ENCODE data around the gene PPP1R9B.
A peak's percentile ranks its signal among the peaks of the same experiment; 100 is the strongest.

Gene PPP1R9B

DNA sequence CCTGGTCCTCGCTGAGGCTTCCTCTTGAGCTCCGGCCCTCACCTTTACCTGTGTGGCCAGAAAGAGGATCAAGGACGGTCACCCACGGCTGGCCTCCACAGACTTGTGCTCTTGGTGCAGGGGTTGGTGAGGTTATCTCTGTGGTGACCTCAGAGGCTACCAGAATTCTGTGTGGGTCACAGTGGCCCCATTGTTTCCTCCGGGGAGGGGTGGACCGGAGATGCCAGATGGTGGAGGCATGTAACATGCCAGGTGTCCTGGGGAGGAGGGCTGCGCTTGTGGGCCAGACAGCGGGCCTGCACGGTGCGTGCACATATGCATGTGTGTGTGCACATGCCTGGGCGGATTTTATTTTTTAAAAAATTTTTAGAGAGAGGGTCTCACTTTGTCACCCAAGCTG, 21.7 kb upstream of the PPP1R9B start:
- DNase-seq = no peak

DNA sequence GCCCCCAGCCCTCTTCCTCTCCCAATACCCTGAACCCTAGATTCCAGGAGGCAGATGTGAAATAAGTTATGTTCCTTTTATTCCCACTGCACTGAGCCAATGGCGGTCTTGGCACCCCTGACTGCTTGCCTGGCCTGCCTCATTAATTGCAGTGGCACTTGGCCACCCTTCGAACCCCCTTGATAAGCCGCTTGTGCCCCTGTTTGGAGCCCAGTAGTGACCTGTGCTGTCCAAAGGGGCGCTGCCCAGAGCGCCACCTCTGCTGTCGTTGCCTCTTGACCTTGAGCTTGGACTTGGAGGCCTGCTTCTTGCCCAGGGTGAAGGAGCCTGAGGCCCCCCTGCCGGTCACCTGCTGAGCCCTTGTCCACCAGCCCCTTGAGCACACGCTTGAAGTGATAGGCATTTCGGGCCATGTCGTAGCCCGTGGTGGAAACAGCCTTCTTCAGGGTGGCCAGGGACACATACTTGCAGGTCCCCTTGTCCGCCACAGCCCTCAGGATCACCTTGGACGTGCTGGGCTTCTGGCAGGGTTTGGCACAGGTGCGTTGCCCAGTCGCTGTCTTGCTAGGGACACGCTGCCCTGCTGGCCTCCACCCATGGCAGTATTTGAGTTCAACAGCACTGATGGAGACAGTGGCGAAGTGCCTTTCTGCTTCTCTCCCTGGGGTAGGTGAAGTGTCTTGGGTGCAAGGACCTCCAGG, 21.0 kb upstream of the PPP1R9B start:
- no peak for DNase-seq

DNA sequence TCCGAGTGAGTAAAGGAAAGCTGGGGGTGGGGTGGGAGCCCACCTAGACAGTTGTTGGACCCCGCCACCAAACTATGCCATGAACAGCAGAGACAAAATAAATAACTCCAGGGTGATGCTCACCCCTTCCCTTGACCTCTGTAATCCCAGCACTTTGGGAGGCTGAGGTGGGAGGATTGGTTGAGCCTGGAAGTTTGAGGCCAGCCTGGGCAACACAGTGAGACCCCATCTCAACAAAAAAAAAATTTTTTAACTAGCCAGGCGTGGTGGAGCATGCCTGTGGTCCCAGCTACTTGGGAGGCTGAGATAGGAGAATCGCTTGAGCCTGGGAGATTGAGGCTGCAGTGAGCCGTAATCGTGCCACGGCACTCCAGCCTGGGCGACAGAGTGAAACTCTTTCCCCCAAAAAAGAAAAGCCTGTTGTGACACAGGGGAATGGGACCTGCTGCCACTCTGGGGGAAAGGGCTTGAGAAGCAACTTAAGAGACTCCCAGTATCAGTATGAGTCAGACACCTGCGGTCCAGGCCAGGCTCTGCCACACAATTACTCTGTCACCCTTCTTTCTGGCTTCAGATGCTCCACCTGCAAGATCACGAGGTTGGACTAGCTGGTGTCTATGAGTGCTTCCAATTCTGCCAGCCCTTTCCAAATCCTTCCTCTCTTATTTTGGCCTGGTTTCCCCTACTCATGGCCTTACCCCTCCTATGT, 20.3 kb upstream of the PPP1R9B start:
- no peak for DNase-seq

DNA sequence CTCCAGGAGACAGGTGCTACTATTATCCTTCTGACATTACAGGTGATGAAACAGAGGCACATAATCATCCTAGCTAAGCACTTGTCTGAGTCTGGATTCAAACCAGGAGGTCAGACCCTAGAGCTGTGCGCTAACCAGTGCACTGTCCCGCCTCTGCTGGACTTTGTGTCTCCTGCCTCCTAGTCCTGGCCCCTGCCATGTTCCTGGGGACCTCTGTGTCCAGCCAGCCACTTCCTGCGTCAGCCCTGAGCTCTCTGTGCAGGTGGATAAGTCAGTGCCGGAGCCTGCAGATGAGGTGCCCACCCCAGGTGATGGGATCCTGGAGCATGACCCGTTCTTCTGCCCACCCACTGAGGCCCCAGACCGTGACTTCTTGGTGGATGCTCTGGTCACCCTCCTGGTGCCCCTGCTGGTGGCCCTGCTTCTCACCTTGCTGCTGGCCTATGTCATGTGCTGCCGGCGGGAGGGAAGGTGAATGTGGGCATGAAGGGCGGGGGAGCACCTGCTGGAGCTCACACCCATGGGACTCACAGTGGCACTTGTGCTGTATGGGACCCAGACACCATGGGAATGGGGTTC, 19.5 kb upstream of the PPP1R9B start:
- DNase-seq = no peak

DNA sequence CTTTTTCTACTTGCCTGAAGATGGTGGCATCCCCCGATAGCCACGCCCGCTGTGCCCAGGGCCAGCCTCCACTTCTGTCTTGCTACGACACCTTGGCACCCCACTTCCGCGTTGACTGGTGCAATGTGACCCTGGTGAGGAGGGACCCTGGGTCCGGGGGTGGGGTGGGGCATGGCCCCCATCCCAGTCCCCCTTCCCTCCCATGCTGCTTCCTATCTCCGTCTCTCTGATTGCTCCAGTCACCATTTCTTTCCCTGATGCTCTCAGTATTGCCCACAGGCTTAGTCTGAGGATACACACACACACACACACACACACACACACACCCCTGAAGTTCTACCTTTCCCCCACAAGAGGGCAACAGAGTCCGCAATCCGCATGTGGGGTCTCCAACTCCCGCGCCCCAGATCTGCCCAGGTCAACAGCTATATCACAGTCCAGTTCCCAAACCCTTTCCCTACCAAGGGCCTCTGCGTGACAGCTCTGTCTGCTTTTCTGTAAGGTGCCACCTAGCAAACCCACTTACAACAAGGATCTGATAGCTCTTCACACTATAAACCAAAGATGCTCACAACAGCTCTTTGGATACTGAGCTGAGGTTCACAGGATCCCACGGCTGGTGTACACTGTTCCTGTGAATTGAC, 18.8 kb upstream of the PPP1R9B start:
- peak; percentile 38 for DNase-seq

DNA sequence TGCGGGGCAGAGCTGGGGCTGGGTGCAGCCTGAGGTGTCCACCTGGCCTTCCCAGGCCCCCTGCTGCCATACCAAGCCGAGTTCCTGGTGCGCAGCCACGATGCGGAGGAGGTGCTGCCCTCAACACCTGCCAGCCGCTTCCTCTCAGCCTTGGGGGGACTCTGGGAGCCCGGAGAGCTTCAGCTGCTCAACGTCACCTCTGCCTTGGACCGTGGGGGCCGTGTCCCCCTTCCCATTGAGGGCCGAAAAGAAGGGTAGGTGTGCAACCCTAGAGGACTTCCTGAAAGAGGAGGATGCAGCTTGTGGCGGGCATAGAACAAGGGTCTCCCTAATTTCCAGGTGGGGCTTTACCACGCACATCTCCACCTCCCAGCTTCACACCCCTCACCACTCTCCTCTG, 17.8 kb upstream of the PPP1R9B start:
- DNase-seq = no peak

DNA sequence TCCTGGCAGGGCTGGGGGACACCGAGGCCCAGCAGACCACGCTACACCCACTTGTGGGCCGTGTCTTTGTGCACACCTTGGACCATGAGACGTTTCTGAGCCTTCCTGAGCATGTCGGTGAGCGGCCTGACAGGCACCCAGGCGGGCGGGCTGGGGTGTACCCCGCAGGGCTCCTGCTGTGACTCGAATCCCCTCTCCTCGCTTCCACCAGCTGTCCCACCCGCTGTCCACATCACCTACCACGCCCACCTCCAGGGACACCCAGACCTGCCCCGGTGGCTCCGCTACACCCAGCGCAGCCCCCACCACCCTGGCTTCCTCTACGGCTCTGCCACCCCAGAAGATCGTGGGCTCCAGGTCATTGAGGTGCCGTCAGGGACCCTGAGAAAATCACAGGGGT, 16.9 kb upstream of the PPP1R9B start:
- no peak for DNase-seq

DNA sequence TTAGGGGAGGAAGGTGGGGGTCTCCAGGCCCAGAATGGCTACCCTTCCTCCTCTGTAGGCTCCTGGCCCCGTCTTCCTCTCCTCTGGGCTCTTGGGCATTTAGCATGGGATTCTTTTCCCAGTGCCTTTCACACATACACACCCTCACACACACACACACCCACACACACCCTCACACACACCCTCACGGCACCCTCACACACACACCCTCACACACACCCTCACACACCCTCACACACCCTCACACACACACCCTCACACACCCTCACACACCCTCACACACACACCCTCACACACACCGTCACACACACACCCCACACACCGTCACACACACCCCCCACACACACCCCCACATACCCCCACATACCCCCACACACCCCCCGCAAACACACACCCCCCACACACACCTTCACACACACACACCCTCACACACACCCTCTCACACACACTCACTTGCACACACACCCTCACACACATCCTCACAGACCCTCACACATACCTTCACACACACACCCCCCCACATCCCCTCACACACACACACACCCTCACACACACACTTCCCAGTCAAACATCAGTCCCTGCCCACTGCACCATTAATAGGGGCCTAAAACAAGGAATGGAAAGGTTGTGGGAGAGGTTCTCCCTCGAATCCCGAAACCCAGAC, 16.2 kb upstream of the PPP1R9B start:
- no peak for DNase-seq

DNA sequence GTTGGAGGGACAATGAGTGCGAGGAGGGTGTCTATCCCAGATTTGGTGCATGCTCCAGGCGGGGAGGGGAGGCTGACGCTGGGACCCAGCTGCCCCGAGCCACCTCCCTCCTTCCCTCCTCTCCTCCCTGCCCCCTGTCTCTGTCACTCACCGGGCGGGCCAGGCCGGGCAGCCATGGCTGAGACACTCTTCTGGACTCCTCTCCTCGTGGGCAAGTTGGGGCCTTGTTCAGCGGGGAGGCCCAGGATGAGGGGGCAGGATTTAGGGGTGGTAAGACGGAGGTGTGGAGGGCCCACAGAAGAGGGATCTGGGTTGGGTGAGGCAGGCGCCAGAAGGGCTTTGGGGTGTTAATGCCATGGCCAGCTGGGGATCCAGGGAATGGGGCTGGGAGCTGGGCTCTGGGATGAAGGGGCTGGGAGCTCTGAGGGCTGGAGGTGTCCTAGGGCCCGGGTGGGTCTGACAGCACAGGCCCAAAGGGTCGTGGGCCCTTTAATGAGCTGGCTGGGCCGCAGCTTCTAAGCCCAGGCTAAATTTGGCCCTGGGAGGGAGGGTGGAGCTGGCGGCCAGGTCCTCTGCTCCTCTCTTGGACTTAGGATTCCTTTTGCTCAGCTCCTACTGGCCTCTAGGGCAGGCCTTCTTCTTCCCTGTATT, 15.5 kb upstream of the PPP1R9B start, which contains the start of gene SGCA:
SGCA (plus strand) TSS at position 139 of the 651 bp plus-strand sequence; CDS start at position 175, 36 bp downstream.
- no peak for DNase-seq

DNA sequence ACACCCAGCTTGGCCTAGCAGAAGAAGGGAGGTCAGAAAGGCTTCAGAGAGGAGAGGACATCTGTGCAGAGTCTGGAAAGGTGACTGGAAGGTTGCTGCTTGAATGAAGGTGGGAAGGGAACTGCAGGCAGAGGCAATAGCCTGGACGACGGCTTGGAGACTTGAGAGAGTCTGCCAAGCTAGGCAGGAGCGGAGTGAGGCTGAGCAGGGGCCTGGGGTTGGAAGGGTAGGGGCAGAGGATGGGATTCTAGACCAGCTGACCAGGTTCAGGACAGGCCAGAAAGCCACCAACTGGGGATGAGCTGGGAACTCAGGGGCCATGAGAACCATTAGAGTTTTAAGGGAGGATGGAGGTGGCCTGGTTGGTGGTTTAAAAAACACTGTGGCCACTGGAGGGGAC, 15.0 kb upstream of the PPP1R9B start:
- no peak for DNase-seq

DNA sequence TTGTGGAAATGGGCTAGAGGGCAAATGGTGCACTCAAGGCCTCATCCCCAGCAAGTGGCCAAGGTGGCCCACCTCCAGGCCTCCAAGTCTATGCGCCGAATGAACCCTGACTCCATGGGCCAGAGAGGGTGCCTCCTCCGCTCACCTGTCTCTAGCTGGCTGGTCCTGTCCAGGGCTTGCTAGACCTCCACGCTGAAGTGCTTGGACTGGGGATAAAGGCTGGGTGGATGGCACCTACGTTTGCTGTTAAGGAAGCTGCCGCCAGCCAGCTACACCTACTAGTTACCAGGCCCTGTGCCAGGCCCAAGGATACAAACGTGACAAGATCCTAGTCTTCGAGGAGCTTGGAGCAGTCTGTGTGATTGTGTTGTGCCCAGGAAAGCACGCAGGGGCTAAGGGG, 14.6 kb upstream of the PPP1R9B start:
- DNase-seq = no peak

DNA sequence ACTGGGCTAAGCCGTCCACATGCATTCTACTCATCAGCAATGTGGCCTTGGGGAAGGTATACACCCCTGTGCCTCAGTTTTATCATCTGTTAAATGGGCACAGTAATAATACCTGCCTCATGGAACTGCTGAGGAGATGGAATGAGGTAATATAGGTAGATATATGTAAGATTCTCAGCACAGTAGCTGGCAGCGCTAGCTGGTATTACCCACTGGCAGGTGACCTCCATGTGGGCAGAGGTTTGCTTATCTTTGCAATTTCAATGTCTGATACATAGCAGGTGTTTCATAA, 14.2 kb upstream of the PPP1R9B start:
- DNase-seq = no peak

DNA sequence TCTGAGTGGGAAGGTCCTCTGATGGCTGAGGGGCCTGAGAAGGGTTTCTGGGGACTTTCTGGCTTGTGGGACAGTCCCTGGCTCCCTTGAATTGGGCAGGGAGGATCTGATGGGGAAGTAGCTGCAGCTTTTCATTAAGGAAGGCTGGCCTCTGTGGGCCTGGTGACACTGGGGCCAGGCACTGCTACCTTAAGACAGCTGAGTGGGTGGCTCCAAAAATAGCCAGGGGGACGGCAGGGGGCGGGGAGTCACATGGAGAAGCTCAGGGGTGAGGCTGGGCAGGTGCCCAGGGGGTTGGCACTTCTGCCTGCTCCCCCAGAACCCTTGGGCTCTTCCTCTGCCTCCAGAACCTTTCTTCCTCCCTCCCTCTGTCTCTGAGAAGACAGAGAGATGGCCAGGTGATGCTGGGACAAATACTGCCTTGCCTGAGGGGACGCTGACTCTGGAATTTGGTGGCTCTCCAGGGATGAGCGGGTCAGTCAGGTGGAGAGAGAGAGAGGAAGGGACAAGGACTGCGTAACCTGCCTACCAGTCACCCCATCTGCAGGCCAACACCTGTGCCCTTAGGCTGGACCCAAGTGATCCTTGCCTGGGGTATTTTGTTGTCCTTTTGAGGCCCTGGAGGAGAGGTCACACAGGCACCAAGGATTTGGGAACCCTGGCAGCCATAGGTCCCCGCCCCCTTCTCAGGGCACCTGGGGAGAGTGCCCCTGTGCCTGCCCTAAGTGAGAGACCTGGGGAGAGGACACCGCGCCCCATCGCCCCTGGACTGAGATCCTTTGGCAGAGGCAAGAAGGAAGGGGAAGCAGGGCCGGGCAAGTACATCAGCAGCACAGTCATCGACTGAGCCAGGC, 13.6 kb upstream of the PPP1R9B start:
- no peak for DNase-seq

DNA sequence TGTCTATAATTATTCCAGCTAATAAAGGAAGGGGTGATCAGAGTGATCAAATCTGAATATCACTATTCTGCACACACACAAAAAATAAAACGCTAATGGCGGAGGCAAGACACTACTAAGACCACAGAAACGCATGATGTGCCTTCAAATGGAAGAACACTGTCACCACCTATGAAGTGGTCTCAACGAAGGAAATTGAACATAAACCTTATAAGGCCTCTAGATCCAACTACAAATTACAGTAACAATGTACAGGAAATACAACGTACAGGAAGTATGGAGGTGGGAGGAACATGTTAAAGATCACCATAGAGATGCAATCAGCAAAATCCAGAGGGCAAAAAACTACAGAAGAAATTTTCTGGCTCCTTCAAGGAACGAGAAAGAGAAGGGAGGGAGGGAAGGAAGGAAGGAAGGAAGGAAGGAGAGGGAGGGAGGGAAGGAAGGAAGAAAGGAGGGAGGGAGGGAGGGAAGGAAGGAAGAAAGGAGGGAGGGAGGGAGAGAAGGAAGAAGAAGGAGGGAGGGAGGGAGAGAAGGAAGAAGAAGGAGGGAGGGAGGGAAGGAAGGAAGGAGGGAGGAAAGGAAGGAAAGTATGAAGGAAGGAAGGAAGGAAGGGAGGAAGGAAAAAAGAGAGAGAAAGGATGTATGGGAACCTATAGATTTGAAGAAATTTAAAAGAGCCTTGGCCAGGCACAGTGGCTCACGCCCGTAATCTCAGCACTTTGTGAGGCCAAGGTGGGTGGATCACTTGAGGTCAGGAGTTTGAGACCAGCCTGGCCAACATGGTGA, 12.2 kb upstream of the PPP1R9B start:
- DNase-seq = no peak

DNA sequence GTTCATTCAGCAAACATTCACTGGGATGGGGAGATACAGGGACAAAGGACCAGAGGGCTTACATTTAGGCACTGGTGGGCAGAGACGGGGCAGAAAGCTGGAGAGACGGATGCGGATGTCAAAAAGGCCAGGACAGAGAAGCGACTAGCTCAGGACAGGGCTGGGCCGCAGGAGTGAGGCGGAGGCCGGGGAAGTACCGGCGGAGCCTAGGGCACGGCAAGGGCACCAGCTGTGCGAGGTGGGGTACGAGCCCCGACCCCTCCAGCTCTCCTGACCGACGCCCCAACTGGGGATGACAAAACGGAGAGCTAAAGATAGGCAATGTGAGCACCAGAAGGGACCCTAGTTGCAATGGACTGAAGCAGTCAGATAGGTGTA, 11.4 kb upstream of the PPP1R9B start:
- DNase-seq = no peak

DNA sequence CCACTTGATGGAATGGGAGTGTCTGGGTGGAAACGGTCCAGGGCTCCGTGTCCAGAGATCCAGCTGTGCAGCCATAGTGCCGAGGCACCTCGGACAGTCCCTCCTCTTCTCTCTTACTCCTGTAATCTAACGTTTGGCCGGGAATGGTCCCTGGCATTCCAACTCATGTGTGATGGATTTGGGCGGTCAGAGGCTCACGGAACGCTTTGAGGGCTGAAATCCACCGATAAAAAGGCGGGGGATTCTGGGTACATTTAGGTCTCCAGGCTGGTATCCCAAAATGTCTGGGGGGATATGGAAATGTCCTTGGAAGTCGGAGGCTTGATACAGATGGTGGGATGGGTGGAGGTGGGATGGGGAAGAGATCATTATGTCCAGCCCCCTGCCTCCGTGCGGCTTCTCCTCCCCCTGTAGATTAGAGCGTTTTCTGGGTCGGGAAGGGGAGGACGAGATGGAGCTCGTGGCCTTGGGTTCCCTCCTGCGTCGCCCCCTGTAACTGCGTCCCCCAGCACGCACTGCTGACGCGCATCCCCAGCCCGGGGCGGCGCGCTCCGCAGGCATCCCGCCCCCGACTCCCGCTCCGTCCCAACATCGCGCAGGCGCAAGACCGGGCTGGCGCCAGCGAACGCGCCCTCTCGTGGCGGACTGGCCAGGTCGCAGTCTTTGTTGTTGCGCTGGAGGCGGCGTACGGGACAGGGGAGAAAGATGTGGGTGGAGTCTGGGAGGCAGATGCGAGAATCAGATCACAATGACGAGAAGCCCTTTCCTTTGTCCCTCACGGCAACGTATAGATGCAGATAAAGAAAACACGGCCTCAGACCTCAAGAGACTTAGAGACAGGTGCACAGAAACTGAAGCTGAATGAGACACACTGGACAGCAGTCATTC, 10.8 kb upstream of the PPP1R9B start:
- DNase-seq = peak; percentile 93

DNA sequence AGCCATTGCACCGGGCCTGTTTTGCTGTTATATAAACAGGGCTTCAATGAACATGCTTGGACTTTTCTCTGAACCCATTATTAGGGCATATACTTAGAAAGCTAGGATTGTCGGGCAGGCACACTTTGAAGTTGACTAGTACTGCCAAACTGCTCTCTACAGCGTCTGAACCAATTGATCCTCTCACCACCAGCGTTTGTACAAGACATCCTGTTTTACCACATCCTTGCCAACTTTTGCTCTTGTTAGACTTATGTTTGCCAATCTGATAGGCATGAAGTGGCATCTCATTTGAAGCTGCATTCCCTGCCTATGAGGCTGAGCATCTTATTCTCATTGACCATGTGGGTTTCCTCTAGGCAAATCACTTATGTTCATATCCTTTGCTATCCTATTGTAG, 7.4 kb upstream of the PPP1R9B start:
- DNase-seq = no peak

DNA sequence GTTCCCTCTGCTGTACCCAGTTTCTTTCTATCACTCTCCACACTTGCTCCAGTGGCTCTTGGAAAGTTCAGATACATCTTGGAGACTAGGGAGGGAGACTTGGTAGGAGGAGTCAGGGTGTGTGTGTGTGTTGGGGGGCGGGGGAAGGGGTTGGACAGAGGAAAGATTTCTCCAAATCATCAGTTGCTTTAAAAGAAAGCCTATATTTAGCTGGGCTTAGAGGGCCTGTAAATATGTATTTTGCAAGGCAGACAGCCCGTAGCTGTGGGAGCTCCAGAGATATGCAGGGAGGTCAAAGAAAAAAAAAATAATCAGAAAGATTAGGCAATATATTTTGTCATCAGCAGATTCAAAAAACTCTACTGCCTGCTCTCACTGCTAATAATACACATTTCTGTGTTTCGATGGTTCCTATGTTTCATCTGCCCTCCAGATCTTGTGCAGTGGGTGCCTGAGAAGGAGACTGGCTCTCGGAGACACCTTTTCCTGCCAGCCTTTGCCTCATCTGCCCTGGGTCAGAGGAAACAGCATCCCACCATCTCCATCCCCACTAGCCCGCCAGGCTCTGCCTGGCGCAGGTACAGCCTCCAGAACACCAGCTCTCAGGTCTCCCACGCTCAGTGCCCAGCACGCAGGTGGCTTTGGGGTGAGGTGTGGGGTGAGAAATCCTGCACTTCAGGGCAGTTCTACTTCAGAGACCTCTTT, 4.8 kb upstream of the PPP1R9B start:
- DNase-seq = no peak

DNA sequence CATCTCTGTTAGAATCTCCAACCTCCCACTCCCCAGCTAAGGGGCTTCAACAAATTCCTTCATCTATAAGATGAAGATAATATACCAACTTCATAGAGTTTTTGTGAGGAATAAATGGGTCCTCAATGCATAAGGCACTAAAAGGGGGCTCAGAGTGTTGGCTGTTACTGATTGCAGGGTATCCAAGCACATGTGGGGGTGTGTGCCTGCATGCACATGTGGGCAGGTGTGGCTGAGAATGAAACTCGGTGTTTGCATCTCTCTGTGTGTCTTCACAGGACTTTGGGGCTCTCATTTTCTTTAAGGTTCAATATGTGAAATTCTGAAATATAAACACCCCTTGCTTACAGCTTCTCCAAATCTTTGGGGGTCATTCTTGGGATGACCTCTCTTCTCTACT, 4.1 kb upstream of the PPP1R9B start:
- DNase-seq = no peak

Measured in effector CD4-positive, alpha-beta T cell (primary cell).